ENCODE measurements around the gene GCN1.

GRCh38 chr12:120110550-120111501, 83.7 kb downstream of the GCN1 start:
- no peak for TF ChIP-seq CTCF (IDR thresholded peaks at IDR 0.05; ENCODE audit: insufficient read depth, low read length)
- TF ChIP-seq POLR2AphosphoS5 (IDR thresholded peaks at IDR 0.05; ENCODE audit: low read depth), result no peak
- peak; percentile 53 for TF ChIP-seq REST (IDR thresholded peaks at IDR 0.05; ENCODE audit: insufficient replicate concordance, low read depth)
- TF ChIP-seq GABPA (IDR thresholded peaks at IDR 0.05; ENCODE audit: low read depth), result no peak
- peak; percentile 90 for TF ChIP-seq SPI1 (IDR thresholded peaks at IDR 0.05; ENCODE audit: borderline replicate concordance, low read depth)

All from HL-60 (cell line).